ENCODE results near the gene TMEM232.
A peak's percentile ranks its signal among the peaks of the same experiment; 100 is the strongest.

TMEM232 gene

DNA sequence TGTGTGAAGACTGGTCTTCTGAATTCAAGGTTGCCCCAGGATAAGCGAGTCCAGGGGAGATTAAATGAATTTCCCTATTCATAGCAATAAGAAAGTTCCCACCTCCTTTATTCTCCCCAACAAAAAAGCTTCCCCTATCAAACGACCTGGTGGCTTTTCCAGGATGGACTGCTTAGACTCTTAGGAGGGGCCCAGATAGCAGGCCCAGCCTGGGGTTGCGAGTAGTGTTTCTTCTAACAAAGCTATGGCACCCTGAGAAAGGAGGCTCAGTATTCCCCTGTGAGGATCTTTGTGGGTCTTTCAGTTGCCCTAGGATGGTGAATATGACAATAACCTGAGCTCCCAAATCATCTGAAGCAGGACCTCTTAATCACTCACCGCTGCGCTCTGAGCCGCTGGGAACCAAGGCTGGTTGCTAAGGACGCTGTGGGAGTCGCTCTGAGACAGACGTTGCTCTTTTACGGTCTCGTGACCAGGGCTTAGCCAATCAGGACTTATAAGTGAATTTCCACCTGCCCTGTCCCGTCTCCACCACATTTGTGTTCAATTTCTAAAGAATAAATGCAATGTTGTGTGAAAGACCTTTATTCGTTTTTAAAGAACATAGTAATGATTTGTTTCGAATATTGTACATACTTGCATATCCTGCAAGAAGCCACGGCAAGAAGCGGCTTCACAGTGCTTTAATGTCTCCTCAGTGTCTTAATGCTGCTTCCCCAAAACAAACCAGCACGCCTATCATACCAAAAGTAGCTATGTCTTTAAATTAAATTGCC is at the start of gene TMEM232:
Gene TMEM232, minus strand, starts transcription at position 423 of the 776 bp plus-strand sequence. CDS start 59,319 bp downstream, outside the sequence.
- H3K4me1 ChIP-seq (ENCODE audit: control insufficient read depth in 1 of 2, insufficient read depth in 1 of 2, low read depth in 1 of 2, low read length in 1 of 2): peaks cover 4 to 7% of the 10 kb centered on the region in 2 experiments
- H3K36me3 ChIP-seq: no peaks in the 10 kb centered on the region
- TF ChIP-seq, protein P1, sequence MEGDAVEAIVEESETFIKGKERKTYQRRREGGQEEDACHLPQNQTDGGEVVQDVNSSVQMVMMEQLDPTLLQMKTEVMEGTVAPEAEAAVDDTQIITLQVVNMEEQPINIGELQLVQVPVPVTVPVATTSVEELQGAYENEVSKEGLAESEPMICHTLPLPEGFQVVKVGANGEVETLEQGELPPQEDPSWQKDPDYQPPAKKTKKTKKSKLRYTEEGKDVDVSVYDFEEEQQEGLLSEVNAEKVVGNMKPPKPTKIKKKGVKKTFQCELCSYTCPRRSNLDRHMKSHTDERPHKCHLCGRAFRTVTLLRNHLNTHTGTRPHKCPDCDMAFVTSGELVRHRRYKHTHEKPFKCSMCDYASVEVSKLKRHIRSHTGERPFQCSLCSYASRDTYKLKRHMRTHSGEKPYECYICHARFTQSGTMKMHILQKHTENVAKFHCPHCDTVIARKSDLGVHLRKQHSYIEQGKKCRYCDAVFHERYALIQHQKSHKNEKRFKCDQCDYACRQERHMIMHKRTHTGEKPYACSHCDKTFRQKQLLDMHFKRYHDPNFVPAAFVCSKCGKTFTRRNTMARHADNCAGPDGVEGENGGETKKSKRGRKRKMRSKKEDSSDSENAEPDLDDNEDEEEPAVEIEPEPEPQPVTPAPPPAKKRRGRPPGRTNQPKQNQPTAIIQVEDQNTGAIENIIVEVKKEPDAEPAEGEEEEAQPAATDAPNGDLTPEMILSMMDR (IDR thresholded peaks at IDR 0.05): no peak
- peak within 1 kb of the TSS; percentile 50 to 57 for H3K4me3 ChIP-seq (ENCODE audit: low read depth in 1 of 2, low read length in 1 of 2)
- H3K9me3 ChIP-seq: no peaks in the 10 kb centered on the region
- no peak within 1 kb of the TSS for H3K27ac ChIP-seq
- no peaks in the 10 kb centered on the region for H3K27me3 ChIP-seq

- H3K27me3 ChIP-seq: peaks cover 27% of the 10 kb centered on the region
- H3K4me1 ChIP-seq (ENCODE audit: control insufficient read depth in 1 of 2, insufficient read depth in 1 of 2, low read depth in 1 of 2, low read length in 1 of 2): no peaks in the 10 kb centered on the region
- H3K4me3 ChIP-seq (ENCODE audit: low read depth in 1 of 2, low read length in 1 of 2): no peak overlapping the region
- TF ChIP-seq, protein P1 (IDR thresholded peaks at IDR 0.05): no peak
- H3K36me3 ChIP-seq: no peaks in the 10 kb centered on the region
- no peaks in the 10 kb centered on the region for H3K9me3 ChIP-seq
- H3K27ac ChIP-seq: no peak overlapping the region
These were observed 43.8 kb upstream of the TMEM232 start for GRCh38 chr5:110770286-110770685.

DNA sequence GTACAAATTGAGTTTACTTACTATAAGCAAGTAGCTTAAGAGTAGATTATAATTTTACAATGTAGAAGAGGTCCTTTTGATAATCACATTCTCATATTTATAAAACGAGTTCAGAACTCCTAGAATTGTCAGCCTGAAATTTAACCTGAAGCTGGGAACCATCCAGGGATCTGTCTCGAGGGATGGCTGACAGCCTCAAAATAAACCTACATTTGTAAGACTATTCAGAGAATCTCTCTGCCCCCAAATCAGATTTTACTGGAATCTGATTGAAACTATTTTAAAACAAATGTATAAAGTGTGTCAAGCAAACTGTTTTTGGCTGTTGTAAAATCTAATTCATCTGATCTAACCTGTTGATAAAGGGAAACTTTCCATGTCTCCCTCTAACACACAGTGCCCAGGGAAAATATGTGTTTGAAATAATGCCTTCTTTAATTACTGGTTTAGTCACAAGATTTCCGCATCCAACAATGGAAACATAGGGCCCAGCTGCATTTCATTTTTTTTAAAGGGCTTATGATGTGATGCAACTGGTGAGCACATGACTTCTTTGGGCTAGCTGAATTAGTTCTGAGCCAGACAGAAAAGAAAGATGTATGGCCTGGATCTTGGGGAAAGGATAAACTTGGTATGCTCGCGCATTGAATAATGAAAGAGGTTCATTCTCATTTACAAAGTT is 42.7 kb upstream of the TMEM232 start:
- no peaks in the 10 kb centered on the region for H3K36me3 ChIP-seq
- no peak overlapping the region for H3K4me3 ChIP-seq (ENCODE audit: low read depth in 1 of 2, low read length in 1 of 2)
- TF ChIP-seq, protein P1 (IDR thresholded peaks at IDR 0.05): no peak
- no peaks in the 10 kb centered on the region for H3K4me1 ChIP-seq (ENCODE audit: control insufficient read depth in 1 of 2, insufficient read depth in 1 of 2, low read depth in 1 of 2, low read length in 1 of 2)
- no peak overlapping the region for H3K27ac ChIP-seq
- no peaks in the 10 kb centered on the region for H3K9me3 ChIP-seq
- peaks cover 27% of the 10 kb centered on the region for H3K27me3 ChIP-seq

- Histone ChIP-seq H3K9me3 (no peaks in the 10 kb centered on the region), H3K4me1 (ENCODE audit: control insufficient read depth in 1 of 2, insufficient read depth in 1 of 2, low read depth in 1 of 2, low read length in 1 of 2) (no peaks in the 10 kb centered on the region), H3K4me3 (ENCODE audit: low read depth in 1 of 2, low read length in 1 of 2) (no peak overlapping the region), H3K27ac (no peak overlapping the region), H3K36me3 (no peaks in the 10 kb centered on the region), H3K27me3 (peaks cover 27% of the 10 kb centered on the region)
- TF ChIP-seq, protein P1 (IDR thresholded peaks at IDR 0.05): no peak
These were observed 41.8 kb upstream of the TMEM232 start for GRCh38 chr5:110768138-110768860.

- Histone ChIP-seq H3K4me3 (ENCODE audit: low read depth in 1 of 2, low read length in 1 of 2) (no peak overlapping the region), H3K36me3 (peaks cover 36% of the 10 kb centered on the region), H3K9me3 (no peaks in the 10 kb centered on the region), H3K27me3 (no peaks in the 10 kb centered on the region), H3K4me1 (ENCODE audit: control insufficient read depth in 1 of 2, insufficient read depth in 1 of 2, low read depth in 1 of 2, low read length in 1 of 2) (peaks cover 8 to 16% of the 10 kb centered on the region in 2 experiments), H3K27ac (peak overlapping the region; percentile 28)
- TF ChIP-seq, protein P1 (IDR thresholded peaks at IDR 0.05): no peak
These were observed 33.7 kb upstream of the TMEM232 start for GRCh38 chr5:110760158-110760557.
